GM23248 (cell line): ENCODE results near the gene ANKRD28.

ENCODE experiments used
- EZH2 ChIP-seq: fragments of 200-600 bp; sonication (generic); IDR thresholded peaks from 2 replicates; pipeline ENCODE4 v1.6.1; 2018; ENCODE audit warnings: antibody characterized with exemption, mild to moderate bottlenecking; ENCODE audit not compliant: insufficient read depth, poor library complexity, severe bottlenecking
- EZH2phosphoT487 ChIP-seq: fragments of 200-600 bp; sonication (generic); IDR thresholded peaks from 2 replicates; pipeline ENCODE4 v1.6.1; 2018; ENCODE audit warnings: antibody characterized with exemption, moderate library complexity, mild to moderate bottlenecking, low read depth; ENCODE audit not compliant: insufficient read depth

DNA sequence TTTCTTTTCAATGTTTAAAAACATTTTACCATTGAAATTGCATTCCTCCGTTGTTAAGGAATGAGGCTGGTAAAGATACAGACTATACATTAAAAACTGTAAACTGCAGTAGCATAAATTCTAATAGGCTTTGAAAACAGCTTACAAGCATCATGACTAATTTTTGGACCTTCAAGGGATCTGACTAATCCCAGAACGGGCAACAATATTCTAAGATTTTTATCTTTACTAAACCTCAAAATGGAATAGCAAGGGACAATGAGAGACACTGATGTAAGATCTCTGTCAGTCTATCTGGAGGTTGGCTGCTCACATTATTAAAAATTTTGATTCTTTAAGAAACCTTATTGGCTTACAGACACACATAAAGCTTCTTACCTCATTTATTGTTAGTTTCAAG lies 121.5 kb downstream of the ANKRD28 start:
- no peak for TF ChIP-seq EZH2
- TF ChIP-seq EZH2phosphoT487: no peak
